ENCODE measurements around the gene FBXL15. TPM values are rescaled to one million over a fixed set of nuclear protein-coding genes. Genes with fewer than 3 reads are reported as not detected.

FBXL15 gene
- total RNA-seq, 1 donor from 2014 or later = 16.5 TPM

GRCh38 chr10:102463983-102464382, 43.3 kb downstream of the FBXL15 start:
- TF ChIP-seq CTCF (IDR thresholded peaks at IDR 0.05) = no peak
- no peak overlapping the region for H3K27ac ChIP-seq
- H3K36me3 ChIP-seq = no peaks in the 10 kb centered on the region
- H3K9me3 ChIP-seq = no peaks in the 10 kb centered on the region
- H3K4me3 ChIP-seq = no peak overlapping the region
- intact Hi-C loops (cut with DNase I) = no loop called here
- no peaks in the 10 kb centered on the region for H3K27me3 ChIP-seq
- peaks cover 0 to 7% of the 10 kb centered on the region in 2 donors for H3K4me1 ChIP-seq
- DNase-seq (ENCODE audit: low spot score in 2 of 2) = no peak

GRCh38 chr10:102465466-102465865, 44.8 kb downstream of the FBXL15 start:
- TF ChIP-seq CTCF (IDR thresholded peaks at IDR 0.05) = no peak
- intact Hi-C loops (cut with DNase I) = no loop called here
- H3K9me3 ChIP-seq = no peaks in the 10 kb centered on the region

GRCh38 chr10:102467318-102467717, 46.7 kb downstream of the FBXL15 start:
- no peaks in the 10 kb centered on the region for H3K9me3 ChIP-seq

More at GRCh38 chr10:102465466-102465865, 44.8 kb downstream of the FBXL15 start:
- Histone ChIP-seq H3K4me1 (peaks cover 0 to 7% of the 10 kb centered on the region in 2 donors), H3K27me3 (no peaks in the 10 kb centered on the region), H3K36me3 (no peaks in the 10 kb centered on the region), H3K27ac (no peak overlapping the region), H3K4me3 (no peak overlapping the region)
- DNase-seq (ENCODE audit: low spot score in 2 of 2) = no peak

GRCh38 chr10:102467971-102468438, 47.4 kb downstream of the FBXL15 start:
- H3K36me3 ChIP-seq = peaks cover 3 to 4% of the 10 kb centered on the region in 2 donors
- no peak for DNase-seq (ENCODE audit: low spot score in 2 of 2)
- H3K9me3 ChIP-seq = no peaks in the 10 kb centered on the region
- H3K27ac ChIP-seq = no peak overlapping the region
- no peak overlapping the region for H3K4me3 ChIP-seq
- H3K4me1 ChIP-seq = no peaks in the 10 kb centered on the region
- no peak for TF ChIP-seq CTCF (IDR thresholded peaks at IDR 0.05)
- no peaks in the 10 kb centered on the region for H3K27me3 ChIP-seq
- intact Hi-C loops (cut with DNase I) = no loop called here

More at GRCh38 chr10:102467318-102467717, 46.7 kb downstream of the FBXL15 start:
- no peak overlapping the region for H3K27ac ChIP-seq
- H3K4me1 ChIP-seq = no peaks in the 10 kb centered on the region
- TF ChIP-seq CTCF (IDR thresholded peaks at IDR 0.05) = no peak
- no peaks in the 10 kb centered on the region for H3K27me3 ChIP-seq
- DNase-seq (ENCODE audit: low spot score in 2 of 2) = no peak
- peaks cover under 1 to 3% of the 10 kb centered on the region in 2 donors for H3K36me3 ChIP-seq
- H3K4me3 ChIP-seq = no peak overlapping the region
- intact Hi-C loops (cut with DNase I) = no loop called here

GRCh38 chr10:102468683-102469082, 48.0 kb downstream of the FBXL15 start:
- H3K4me1 ChIP-seq = no peaks in the 10 kb centered on the region
- intact Hi-C loops (cut with DNase I) = no loop called here
- no peak overlapping the region for H3K4me3 ChIP-seq
- H3K9me3 ChIP-seq = no peaks in the 10 kb centered on the region
- no peak for TF ChIP-seq CTCF (IDR thresholded peaks at IDR 0.05)
- no peaks in the 10 kb centered on the region for H3K27me3 ChIP-seq
- peaks cover 3 to 4% of the 10 kb centered on the region in 2 donors for H3K36me3 ChIP-seq
- DNase-seq (ENCODE audit: low spot score in 2 of 2) = no peak
- H3K27ac ChIP-seq = no peak overlapping the region

Measured in ascending aorta (tissue), 2 donors.